HEK293T (cell line): ENCODE measurements around the gene BEST1.

Source experiments
- ARNT ChIP-seq: fragments of 450-650 bp; IDR thresholded peaks from 2 replicates; pipeline ENCODE4 v1.6.1; 2017; ENCODE audit warnings: mild to moderate bottlenecking
- BHLHE40 ChIP-seq: fragments of 450-650 bp; IDR thresholded peaks from 2 replicates; pipeline ENCODE4 v1.6.1; 2016; ENCODE audit warnings: mild to moderate bottlenecking, moderate library complexity, borderline replicate concordance
- ELF4 ChIP-seq: fragments of 450-650 bp; IDR thresholded peaks from 2 replicates; pipeline ENCODE4 v1.6.1; 2017; ENCODE audit warnings: antibody characterized with exemption
- FOXA1 ChIP-seq: fragments of 450-650 bp; IDR thresholded peaks from 2 replicates; pipeline ENCODE4 v1.6.1; 2016; ENCODE audit warnings: mild to moderate bottlenecking
- FOXM1 ChIP-seq: fragments of 450-650 bp; IDR thresholded peaks from 2 replicates; pipeline ENCODE4 v1.6.1; 2017; ENCODE audit warnings: mild to moderate bottlenecking, borderline replicate concordance
- HDGF ChIP-seq: fragments of 450-650 bp; IDR thresholded peaks from 2 replicates; pipeline ENCODE4 v1.6.1; 2017; ENCODE audit warnings: antibody characterized with exemption, borderline replicate concordance
- LEF1 ChIP-seq: fragments of 450-650 bp; IDR thresholded peaks from 2 replicates; pipeline ENCODE4 v1.6.1; 2017; ENCODE audit warnings: mild to moderate bottlenecking, borderline replicate concordance
- NFRKB ChIP-seq: fragments of 450-650 bp; IDR thresholded peaks from 2 replicates; pipeline ENCODE4 v1.6.1; 2016; ENCODE audit warnings: mild to moderate bottlenecking, moderate library complexity
- SP1 ChIP-seq: fragments of 450-650 bp; IDR thresholded peaks from 2 replicates; pipeline ENCODE4 v1.6.1; 2017
- SUZ12 ChIP-seq: fragments of 450-650 bp; IDR thresholded peaks from 2 replicates; pipeline ENCODE4 v1.6.1; 2016; ENCODE audit warnings: mild to moderate bottlenecking

DNA sequence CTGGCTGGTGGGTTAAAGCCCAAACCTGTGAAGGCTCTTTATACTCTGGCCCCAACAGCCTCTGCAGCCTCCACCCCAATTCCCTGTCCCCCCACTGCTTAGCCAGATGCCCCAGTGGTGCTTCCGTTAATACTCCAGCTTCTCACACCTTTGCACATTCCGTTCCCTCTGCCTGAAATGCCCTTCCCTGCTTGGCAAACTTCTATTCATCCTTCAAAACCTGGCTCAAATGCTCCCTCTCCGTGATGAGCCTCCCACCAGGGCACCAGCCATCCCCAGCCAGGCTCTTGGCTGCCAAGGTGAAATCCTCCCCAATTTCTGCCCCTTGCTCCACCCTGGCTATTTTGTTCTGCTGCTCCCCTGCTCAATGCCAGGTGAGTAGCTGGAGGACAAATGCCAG lies 46.3 kb upstream of the BEST1 start:
- TF ChIP-seq FOXM1: no peak
- TF ChIP-seq ELF4: no peak
- no peak for TF ChIP-seq LEF1
- no peak for TF ChIP-seq FOXA1
- no peak for TF ChIP-seq HDGF
- TF ChIP-seq SP1: no peak
- TF ChIP-seq NFRKB: no peak
- TF ChIP-seq BHLHE40: no peak
- TF ChIP-seq ARNT: no peak
- TF ChIP-seq SUZ12: no peak
